K562 (cell line): ENCODE measurements around the gene MAP2K3. TPM values are rescaled to one million over a fixed set of nuclear protein-coding genes. Genes with fewer than 3 reads are reported as not detected.

ENCODE experiments used
- ATAC-seq: fragments of 200-7000 bp; cut with Tn5 transposase; 3 replicates; pipeline ENCODE4 v1.9.1; 2020; ENCODE audit warnings: moderate library complexity
- BruUV-seq: library from RNA; stranded (reverse); fragments of 400-500 nt; replicated peaks from 2 replicates; lab custom pipeline; 2021; lab: Mats Ljungman, UMichigan
- CTCF ChIA-PET: fragments of 300-600 bp; formaldehyde crosslinking; extraction: SDS; loops from one replicate; lab custom pipeline; 2021; ENCODE audit warnings: low intra/inter-chr PET ratio; lab: Yijun Ruan, JAX
- POLR2A ChIA-PET: fragments of 300-600, 350-650 bp; sonication (Branson Sonifier 250); formaldehyde crosslinking; extraction: SDS; loops from one replicate; lab custom pipeline; 2021; ENCODE audit warnings: antibody characterized with exemption, inconsistent platforms; lab: Yijun Ruan, JAX
- DNase-seq, 4 experiments: peaks; one replicate each; pipeline versions ENCODE4 v3.0.0 to v3.0.0-alpha.2; 2011 to 2018; ENCODE audit warnings: low spot score in 3 of 4, mixed read lengths in 3 of 4; ENCODE audit errors: extremely low read depth in 1 of 4
- FAIRE-seq: peaks from 2 replicates; lab custom pipeline; 2011; peaks lifted over from hg19 to GRCh38; lab: Jason Lieb, UNC
- H2AFZ ChIP-seq: 2 replicates; pipeline ENCODE4 v1.6.0; 2011; ENCODE audit warnings: low read depth, low read length, control low read depth, inconsistent platforms
- H3K27ac ChIP-seq: fragments of 200-600 bp; 3 replicates; pipeline ENCODE4 v1.8.0; 2011; ENCODE audit warnings: low read depth, mild to moderate bottlenecking, control low read depth, inconsistent platforms, low read length, moderate library complexity, mixed read lengths; ENCODE audit errors: extremely low read depth
- H3K27me3 ChIP-seq, 2 experiments: fragments of 300-600 bp in 1 of 2; 2 replicates in 1 of 2; 3 replicates in 1 of 2; pipeline versions ENCODE4 v1.6.0 to v1.8.0; 2011; ENCODE audit warnings: inconsistent platforms in 2 of 2, low read length in 2 of 2, mild to moderate bottlenecking in 1 of 2, mixed read lengths in 1 of 2, moderate library complexity in 1 of 2; ENCODE audit not compliant: control insufficient read depth in 2 of 2, insufficient read depth in 2 of 2
- H3K36me3 ChIP-seq: fragments of 300-600 bp; 3 replicates; pipeline ENCODE4 v1.8.0; 2011; ENCODE audit warnings: mild to moderate bottlenecking, low read length, inconsistent platforms; ENCODE audit not compliant: control insufficient read depth, insufficient read depth
- H3K4me1 ChIP-seq, 2 experiments: fragments of 200-600 bp in 1 of 2; replicated peaks in 1 of 2; 2 replicates in 1 of 2; 3 replicates in 1 of 2; pipeline versions ENCODE4 v1.5.1 to v1.8.0; 2011; ENCODE audit warnings: inconsistent platforms in 2 of 2, low read length in 2 of 2, mild to moderate bottlenecking in 1 of 2, mixed read lengths in 1 of 2, moderate library complexity in 1 of 2; ENCODE audit not compliant: control insufficient read depth in 2 of 2, insufficient read depth in 2 of 2
- H3K4me2 ChIP-seq: 2 replicates; pipeline ENCODE4 v1.6.1; 2011; ENCODE audit warnings: low read length, control low read depth, inconsistent platforms, mixed read lengths; ENCODE audit not compliant: insufficient read depth
- H3K4me3 ChIP-seq: fragments of 200-600 bp; sonication (generic), shearing (Covaris generic); 2 replicates; pipeline ENCODE4 v1.5.1; 2016; ENCODE audit warnings: control low read depth, inconsistent platforms
- H3K79me2 ChIP-seq: fragments of 200-600 bp; 3 replicates; pipeline ENCODE4 v1.8.0; 2011; ENCODE audit warnings: low read length, inconsistent platforms; ENCODE audit not compliant: control insufficient read depth, insufficient read depth
- H3K9ac ChIP-seq, 2 experiments: 2 replicates each; pipeline versions ENCODE4 v1.6.0 to v1.6.1; 2011; ENCODE audit warnings: low read depth in 2 of 2, low read length in 2 of 2, control low read depth in 1 of 2, inconsistent platforms in 1 of 2, mild to moderate bottlenecking in 1 of 2, mixed read lengths in 1 of 2; ENCODE audit not compliant: insufficient read depth in 1 of 2
- H3K9me1 ChIP-seq: one replicate; pipeline ENCODE4 v1.6.0; 2011; ENCODE audit warnings: inconsistent platforms, mild to moderate bottlenecking, low read length, moderate library complexity; ENCODE audit not compliant: control insufficient read depth, insufficient read depth
- H3K9me3 ChIP-seq: replicated peaks from 2 replicates; pipeline ENCODE4 v1.5.1; 2011; ENCODE audit warnings: low read depth, low read length, inconsistent platforms; ENCODE audit not compliant: control insufficient read depth, insufficient read depth
- H4K20me1 ChIP-seq: replicated peaks from 2 replicates; pipeline ENCODE4 v1.6.1; 2011; ENCODE audit warnings: low read length, inconsistent platforms, mixed read lengths; ENCODE audit not compliant: control insufficient read depth, insufficient read depth
- CHD1 ChIP-seq: fragments of 200-600 bp; sonication (generic); IDR thresholded peaks from one replicate; pipeline ENCODE4 v1.6.1; 2012; ENCODE audit warnings: mild to moderate bottlenecking, moderate library complexity, low read length, inconsistent platforms
- ERF ChIP-seq: fragments of 450-650 bp; formaldehyde crosslinking; IDR thresholded peaks from 2 replicates; pipeline ENCODE4 v1.4.0; 2020; ENCODE audit warnings: mild to moderate bottlenecking, mixed read lengths
- FOXM1 ChIP-seq, 2 experiments: fragments of 450-650 bp in 1 of 2; sonication (generic) in 1 of 2; formaldehyde crosslinking in 1 of 2; IDR thresholded peaks; 2 replicates each; pipeline versions ENCODE4 v1.6.1 to v1.9.0; 2017 to 2022; ENCODE audit warnings: low read depth in 2 of 2, mild to moderate bottlenecking in 2 of 2, missing genetic modification reagents in 1 of 2, moderate library complexity in 1 of 2
- NCOA1 ChIP-seq: fragments of 450-650 bp; IDR thresholded peaks from 2 replicates; pipeline ENCODE4 v1.6.1; 2016; ENCODE audit warnings: low read depth
- NCOA2 ChIP-seq, 2 experiments: fragments of 450-650 bp; IDR thresholded peaks; 2 replicates each; pipeline ENCODE4 v1.6.1; 2018; ENCODE audit warnings: mild to moderate bottlenecking in 2 of 2, moderate library complexity in 1 of 2; ENCODE audit not compliant: partially characterized antibody in 2 of 2
- NR2C2 ChIP-seq, 2 experiments: fragments of 200-800 bp in 1 of 2; sonication (Bioruptor generic) in 1 of 2; sonication (generic) in 1 of 2; formaldehyde crosslinking in 1 of 2; IDR thresholded peaks; 2 replicates each; pipeline versions ENCODE4 v1.6.1 to v1.8.0; 2016 to 2022; ENCODE audit warnings: mild to moderate bottlenecking in 1 of 2, missing compliant biosample characterization in 1 of 2, missing genetic modification characterization in 1 of 2, missing genetic modification reagents in 1 of 2
- NR4A1 ChIP-seq, 2 experiments: fragments of 250-450 bp in 1 of 2; fragments of 450-650 bp in 1 of 2; sonication (Bioruptor Pico) in 1 of 2; IDR thresholded peaks; 2 replicates each; pipeline versions ENCODE4 v1.4.0 to v1.6.1; 2016 to 2020; ENCODE audit warnings: mild to moderate bottlenecking in 2 of 2, missing compliant biosample characterization in 1 of 2, missing genetic modification characterization in 1 of 2, moderate library complexity in 1 of 2
- RBM39 ChIP-seq: fragments of 200-400 bp; formaldehyde crosslinking; optimal IDR thresholded peaks from 2 replicates; pipeline ENCODE3; 2018; ENCODE audit warnings: low read depth, low read length
- SAFB2 ChIP-seq: fragments of 200-400 bp; formaldehyde crosslinking; IDR thresholded peaks from 2 replicates; pipeline ENCODE4 v1.6.1; 2018; ENCODE audit warnings: borderline replicate concordance, low read length, low read depth, moderate library complexity; ENCODE audit not compliant: severe bottlenecking
- SRSF9 ChIP-seq: fragments of 200-400 bp; formaldehyde crosslinking; IDR thresholded peaks from 2 replicates; pipeline ENCODE4 v1.6.1; 2017; ENCODE audit warnings: low read depth, low read length, borderline replicate concordance
- TARDBP ChIP-seq: fragments of 450-650 bp; IDR thresholded peaks from 2 replicates; pipeline ENCODE4 v1.6.1; 2016
- TGIF2 ChIP-seq: sonication (generic); formaldehyde crosslinking; IDR thresholded peaks from 2 replicates; pipeline ENCODE4 v1.8.1; 2022; ENCODE audit warnings: mild to moderate bottlenecking, missing genetic modification reagents, moderate library complexity
- ZNF696 ChIP-seq: fragments of 250-450 bp; sonication (Bioruptor Pico); conservative IDR thresholded peaks from 2 replicates; pipeline ENCODE4 v1.4.0; 2020; ENCODE audit warnings: mild to moderate bottlenecking, moderate library complexity
- ZZZ3 ChIP-seq: fragments of 450-650 bp; IDR thresholded peaks from 2 replicates; pipeline ENCODE4 v1.6.1; 2016; ENCODE audit warnings: antibody characterized with exemption, mild to moderate bottlenecking, moderate library complexity
- WGBS: fragments of 100-300 bp; shearing (Covaris generic); methylation state at CpG from one replicate; pipeline ENCODE4 v1.1.6; 2016; ENCODE audit warnings: low coverage, mixed read lengths; ENCODE audit not compliant: insufficient coverage; ENCODE audit errors: missing lambda C conversion rate; 5-methylcytosine and 5-hydroxymethylcytosine counted together
- in situ Hi-C: fragments of 300-500 bp; cut with MboI; formaldehyde crosslinking; loops from 4 replicates; pipeline ENCODE4 v1.15.0; 2018; ENCODE audit warnings: inconsistent platforms, mixed read lengths
- intact Hi-C: fragments of 100-400 bp; cut with micrococcal nuclease; formaldehyde crosslinking; loops from 2 replicates; pipeline ENCODE4 v1.14.2; 2022
- polyA plus RNA-seq, 8 experiments: library from polyadenylated mRNA; depleted of rRNA in 4 of 8; stranded (reverse) in 5 of 8; unstranded in 3 of 8; fragments of >200 nt; fragmentation: Nextera tagmentation in 2 of 8; fragmentation: Illumina TruSeq in 1 of 8; extraction: Ambion mirVana in 2 of 8; extraction: Trizol in 1 of 8; gene quantifications; 2 replicates each; pipeline versions ENCODE4 v1.2.1 to v1.2.3, GENCODE V29; 2011 to 2014; ENCODE audit warnings: inconsistent platforms in 1 of 8, missing spikeins in 1 of 8
- total RNA-seq, 7 experiments: library from RNA; depleted of rRNA in 6 of 7; stranded (reverse); fragments of >200 nt in 6 of 7; fragmentation: Illumina TruSeq in 2 of 7; extraction: Trizol in 2 of 7; gene quantifications; 2 replicates each; pipeline versions ENCODE4 v1.2.1 to v1.2.3, GENCODE V29; 2011 to 2021; ENCODE audit warnings: low replicate concordance in 1 of 7

MAP2K3 gene
- total and polyA plus RNA-seq, 9 of the 15 experiments (the other 6 are each of a cell fraction or from before 2014, with no cell fraction given): 0.18 to 14.8 (median 3.5) TPM

DNA sequence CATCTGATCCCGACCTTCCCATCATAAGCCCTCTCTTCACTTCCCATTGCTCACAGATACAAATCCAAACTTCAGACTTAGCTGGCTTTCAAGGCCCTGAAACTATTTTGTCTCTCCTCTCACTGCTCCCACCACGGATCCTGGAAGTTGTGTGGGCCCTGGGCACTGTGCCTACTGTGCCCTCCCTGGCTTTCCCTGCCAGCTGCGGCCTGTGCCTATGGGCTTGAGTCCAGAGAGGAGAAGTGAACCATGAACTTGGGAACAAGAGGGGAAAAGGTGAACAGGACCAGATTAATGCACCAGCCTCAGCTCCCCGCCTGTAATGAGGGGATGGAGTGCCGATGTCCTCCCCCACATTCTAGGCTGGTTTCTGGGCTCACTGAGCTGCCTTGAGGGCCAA, 72.8 kb downstream of the MAP2K3 start:
- Histone ChIP-seq H3K27me3 (peaks cover 5 to 29% of the 10 kb centered on the region in 2 experiments; a peak in 4 of 5 replicates), H3K9ac (no peak overlapping the region), H3K79me2 (no peaks in the 10 kb centered on the region), H3K4me2 (no peak overlapping the region), H3K27ac (no peak overlapping the region), H3K4me1 (no peaks in the 10 kb centered on the region; a peak in 1 of 5 replicates), H3K4me3 (no peak overlapping the region), H4K20me1 (no peaks in the 10 kb centered on the region), H2AFZ (no peak overlapping the region), H3K36me3 (no peaks in the 10 kb centered on the region), H3K9me3 (no peaks in the 10 kb centered on the region), H3K9me1 (no peaks in the 10 kb centered on the region)
- ATAC-seq (no peak), DNase-seq (no peak), FAIRE-seq (no peak)
- CTCF ChIA-PET: no interaction called here
- no TSS peak for BruUV-seq
- intact Hi-C loops (no loop called here), in situ Hi-C loops (no loop called here)
- 0% methylated on average over 3 of the region's 5 CpGs for WGBS
- POLR2A ChIA-PET: no interaction called here
- no peak for TF ChIP-seq ZNF696 (CRISPR knock-in tag)
- no peak for TF ChIP-seq ERF (CRISPR knock-in tag)

DNA sequence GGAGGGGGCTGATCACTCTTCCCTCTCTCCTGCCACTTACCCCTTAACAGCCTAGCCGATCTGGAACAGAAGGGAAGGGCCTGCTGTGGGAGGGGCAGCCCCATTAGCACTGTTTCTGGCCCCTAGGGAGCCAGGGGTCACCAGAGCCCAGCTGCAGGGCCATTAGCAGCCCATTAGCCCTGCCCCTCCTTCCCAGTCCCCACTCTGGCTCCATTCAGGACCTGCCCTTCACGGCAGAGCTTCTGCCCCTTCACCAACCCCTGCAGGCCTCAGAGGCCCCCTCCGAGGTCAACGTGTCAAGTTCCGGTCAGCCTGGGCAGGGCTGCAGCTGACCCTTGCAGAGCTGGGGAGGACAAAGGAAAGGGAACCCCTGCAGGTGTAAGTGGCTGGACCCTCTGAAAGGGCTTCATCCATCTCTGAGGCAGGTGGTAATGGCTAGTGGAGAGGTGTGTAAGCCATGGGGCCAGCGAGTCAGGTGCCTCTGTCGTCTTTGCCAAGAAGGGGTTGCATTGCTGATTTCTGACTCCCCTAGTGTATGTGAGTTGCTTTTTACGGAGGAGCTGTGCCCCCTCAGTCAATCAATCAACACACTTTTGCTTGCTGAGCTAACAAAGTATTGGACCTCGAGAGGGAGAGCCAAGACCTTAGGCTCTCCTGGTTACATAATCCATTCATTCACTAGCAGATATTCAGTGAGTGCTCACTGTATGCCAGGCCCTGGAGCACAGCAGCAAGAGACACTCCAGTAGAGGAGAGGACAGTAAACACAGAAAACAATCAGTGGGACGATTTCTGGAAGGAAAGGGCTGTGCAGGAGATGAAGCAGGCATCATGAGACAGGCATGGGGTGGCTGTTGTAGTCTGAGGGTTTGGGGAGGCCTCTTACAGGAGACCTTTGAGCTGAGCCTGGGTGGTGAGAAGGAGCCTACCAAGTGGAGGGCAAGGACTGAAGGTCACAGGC, 73.5 kb downstream of the MAP2K3 start:
- no peak overlapping the region for H3K4me2 ChIP-seq
- H3K4me3 ChIP-seq: no peak overlapping the region
- ATAC-seq: no peak
- 2% methylated on average over 6 of the region's 10 CpGs for WGBS
- intact Hi-C loops (no loop called here), in situ Hi-C loops (no loop called here)
- ChIA-PET CTCF (no interaction called here), POLR2A (interaction anchor here (1.0 kb wide), 1 partner anchor 24 kb away, joined by 3 read pairs; no protein-coding TSS in a partner anchor)
- H4K20me1 ChIP-seq: no peaks in the 10 kb centered on the region
- H3K9me1 ChIP-seq: no peaks in the 10 kb centered on the region
- H3K79me2 ChIP-seq: no peaks in the 10 kb centered on the region
- FAIRE-seq: no peak
- no peak for DNase-seq
- H3K27me3 ChIP-seq: peaks cover 5 to 22% of the 10 kb centered on the region in 2 experiments; a peak in 4 of 5 replicates
- H3K36me3 ChIP-seq: no peaks in the 10 kb centered on the region
- no peak overlapping the region for H3K9ac ChIP-seq
- H3K9me3 ChIP-seq: no peaks in the 10 kb centered on the region
- no peaks in the 10 kb centered on the region; a peak in 1 of 5 replicates for H3K4me1 ChIP-seq
- BruUV-seq: no TSS peak
- no peak overlapping the region for H3K27ac ChIP-seq
- no peak overlapping the region for H2AFZ ChIP-seq
- TF ChIP-seq NCOA1 (no peak), NCOA2 (IDR thresholded peaks at IDR 0.05; ENCODE audit: partially characterized antibody in 2 of 2) (no peak), NR2C2 (CRISPR knock-in tag; IDR thresholded peaks at IDR 0.05) (no peak), NR2C2 (tag; IDR thresholded peaks at IDR 0.05) (no peak), CHD1 (no peak), RBM39 (no peak), SRSF9 (no peak), TARDBP (no peak), ZZZ3 (no peak), TGIF2 (CRISPR knock-in tag) (no peak), FOXM1 (IDR thresholded peaks at IDR 0.05; ENCODE audit: low read depth) (no peak), FOXM1 (CRISPR knock-in tag; IDR thresholded peaks at IDR 0.05; ENCODE audit: low read depth) (no peak), NR4A1 (CRISPR knock-in tag; IDR thresholded peaks at IDR 0.05) (no peak), NR4A1 (tag; IDR thresholded peaks at IDR 0.05) (no peak), SAFB2 (no peak)
